ENCODE data around the gene PRKCE.
"Not testable (repeated sequence)": the region's sequence is repeated elsewhere in the genome, so short reads cannot be mapped to it uniquely, and the experiment has no call there.

DNA sequence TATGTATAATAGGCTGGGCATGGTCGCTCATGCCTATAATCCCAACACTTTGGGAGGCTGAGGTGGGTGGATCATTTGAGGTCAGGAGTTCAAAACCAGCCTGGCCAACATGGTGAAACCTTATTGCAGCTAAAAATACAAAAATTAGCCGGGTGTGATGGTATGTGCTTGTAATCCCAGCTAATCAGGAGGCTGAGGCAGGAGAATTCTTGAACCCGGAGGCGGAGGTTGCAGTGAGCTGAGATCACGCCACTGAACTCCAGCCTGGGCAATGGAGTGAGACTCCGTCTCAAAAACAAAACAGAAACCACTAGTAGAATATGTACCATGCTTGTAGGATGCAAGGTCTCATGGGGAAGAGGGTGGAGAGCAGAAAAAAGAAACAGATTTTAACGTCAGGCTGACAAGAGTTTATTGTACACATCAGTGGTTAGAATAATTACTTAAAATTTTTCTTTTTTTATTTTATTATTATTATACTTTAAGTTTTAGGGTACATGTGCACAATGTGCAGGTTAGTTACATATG lies 44.1 kb downstream of the PRKCE start:
- TF ChIP-seq, protein P1, sequence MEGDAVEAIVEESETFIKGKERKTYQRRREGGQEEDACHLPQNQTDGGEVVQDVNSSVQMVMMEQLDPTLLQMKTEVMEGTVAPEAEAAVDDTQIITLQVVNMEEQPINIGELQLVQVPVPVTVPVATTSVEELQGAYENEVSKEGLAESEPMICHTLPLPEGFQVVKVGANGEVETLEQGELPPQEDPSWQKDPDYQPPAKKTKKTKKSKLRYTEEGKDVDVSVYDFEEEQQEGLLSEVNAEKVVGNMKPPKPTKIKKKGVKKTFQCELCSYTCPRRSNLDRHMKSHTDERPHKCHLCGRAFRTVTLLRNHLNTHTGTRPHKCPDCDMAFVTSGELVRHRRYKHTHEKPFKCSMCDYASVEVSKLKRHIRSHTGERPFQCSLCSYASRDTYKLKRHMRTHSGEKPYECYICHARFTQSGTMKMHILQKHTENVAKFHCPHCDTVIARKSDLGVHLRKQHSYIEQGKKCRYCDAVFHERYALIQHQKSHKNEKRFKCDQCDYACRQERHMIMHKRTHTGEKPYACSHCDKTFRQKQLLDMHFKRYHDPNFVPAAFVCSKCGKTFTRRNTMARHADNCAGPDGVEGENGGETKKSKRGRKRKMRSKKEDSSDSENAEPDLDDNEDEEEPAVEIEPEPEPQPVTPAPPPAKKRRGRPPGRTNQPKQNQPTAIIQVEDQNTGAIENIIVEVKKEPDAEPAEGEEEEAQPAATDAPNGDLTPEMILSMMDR (IDR thresholded peaks at IDR 0.05), result not testable (repeated sequence)
- not testable (repeated sequence) for TF ChIP-seq POLR2AphosphoS5 (IDR thresholded peaks at IDR 0.05; ENCODE audit: low read depth, low read length); SIN3A (IDR thresholded peaks at IDR 0.05; ENCODE audit: borderline replicate concordance, insufficient read depth, low read depth, low read length)
- TF ChIP-seq, protein P2, sequence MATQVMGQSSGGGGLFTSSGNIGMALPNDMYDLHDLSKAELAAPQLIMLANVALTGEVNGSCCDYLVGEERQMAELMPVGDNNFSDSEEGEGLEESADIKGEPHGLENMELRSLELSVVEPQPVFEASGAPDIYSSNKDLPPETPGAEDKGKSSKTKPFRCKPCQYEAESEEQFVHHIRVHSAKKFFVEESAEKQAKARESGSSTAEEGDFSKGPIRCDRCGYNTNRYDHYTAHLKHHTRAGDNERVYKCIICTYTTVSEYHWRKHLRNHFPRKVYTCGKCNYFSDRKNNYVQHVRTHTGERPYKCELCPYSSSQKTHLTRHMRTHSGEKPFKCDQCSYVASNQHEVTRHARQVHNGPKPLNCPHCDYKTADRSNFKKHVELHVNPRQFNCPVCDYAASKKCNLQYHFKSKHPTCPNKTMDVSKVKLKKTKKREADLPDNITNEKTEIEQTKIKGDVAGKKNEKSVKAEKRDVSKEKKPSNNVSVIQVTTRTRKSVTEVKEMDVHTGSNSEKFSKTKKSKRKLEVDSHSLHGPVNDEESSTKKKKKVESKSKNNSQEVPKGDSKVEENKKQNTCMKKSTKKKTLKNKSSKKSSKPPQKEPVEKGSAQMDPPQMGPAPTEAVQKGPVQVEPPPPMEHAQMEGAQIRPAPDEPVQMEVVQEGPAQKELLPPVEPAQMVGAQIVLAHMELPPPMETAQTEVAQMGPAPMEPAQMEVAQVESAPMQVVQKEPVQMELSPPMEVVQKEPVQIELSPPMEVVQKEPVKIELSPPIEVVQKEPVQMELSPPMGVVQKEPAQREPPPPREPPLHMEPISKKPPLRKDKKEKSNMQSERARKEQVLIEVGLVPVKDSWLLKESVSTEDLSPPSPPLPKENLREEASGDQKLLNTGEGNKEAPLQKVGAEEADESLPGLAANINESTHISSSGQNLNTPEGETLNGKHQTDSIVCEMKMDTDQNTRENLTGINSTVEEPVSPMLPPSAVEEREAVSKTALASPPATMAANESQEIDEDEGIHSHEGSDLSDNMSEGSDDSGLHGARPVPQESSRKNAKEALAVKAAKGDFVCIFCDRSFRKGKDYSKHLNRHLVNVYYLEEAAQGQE (IDR thresholded peaks at IDR 0.05; ENCODE audit: insufficient read depth in 1 of 2, low read depth in 2 of 2, low read length in 1 of 2), result not testable (repeated sequence)
